ENCODE results near the gene MLPH. TPM values are rescaled to one million over a fixed set of nuclear protein-coding genes. Genes with fewer than 3 reads are reported as not detected.

MLPH gene
- total and polyA plus RNA-seq, 2 of the 13 experiments (the other 11 are each of a cell fraction or from before 2014, with no cell fraction given) = 0.12 TPM; not detected in 1

DNA sequence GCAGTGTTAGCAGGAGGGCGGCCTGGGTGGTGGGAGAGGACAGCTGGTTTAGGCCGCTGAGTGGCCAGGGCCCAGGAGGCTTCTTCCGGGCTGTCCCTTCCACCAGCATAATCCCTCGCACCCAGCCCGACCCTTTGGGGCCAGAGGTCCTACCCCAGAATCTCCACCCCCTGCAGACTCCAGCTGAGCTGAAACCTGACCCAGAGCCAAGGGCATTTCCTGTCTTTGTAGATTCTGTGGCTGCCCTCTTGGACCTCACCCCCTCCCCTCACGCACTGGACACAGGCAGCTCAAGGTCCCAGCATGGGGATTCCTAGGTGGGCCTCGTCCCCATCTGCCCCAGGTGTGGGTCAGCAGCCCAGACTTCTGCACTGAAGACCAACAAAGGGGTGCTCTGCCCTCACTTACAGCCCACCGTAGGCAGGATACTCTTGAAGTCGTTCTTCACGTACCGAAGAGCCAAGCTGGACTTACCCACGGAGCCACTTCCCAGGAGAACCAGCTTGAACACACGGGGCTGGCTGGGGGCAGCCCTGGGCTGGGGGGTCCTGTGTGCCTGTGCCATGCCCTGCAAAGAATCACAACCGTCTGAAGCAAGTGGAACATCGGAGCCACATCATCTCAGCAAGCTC, 98.7 kb downstream of the MLPH start (continued):
- peak; percentile 99 for TF ChIP-seq ZNF747 (CRISPR knock-in tag; IDR thresholded peaks at IDR 0.05; ENCODE audit: borderline replicate concordance)
- peak; percentile 87 for TF ChIP-seq ZNF501 (CRISPR knock-in tag; IDR thresholded peaks at IDR 0.05)
- peak; percentile 82; the same call in 1 of the 2 replicates for TF ChIP-seq FOXO1 (CRISPR knock-in tag; IDR thresholded peaks at IDR 0.05)
- TF ChIP-seq ZNF160 (CRISPR knock-in tag; IDR thresholded peaks at IDR 0.05) = peak; percentile 84
- TF ChIP-seq, protein P1, sequence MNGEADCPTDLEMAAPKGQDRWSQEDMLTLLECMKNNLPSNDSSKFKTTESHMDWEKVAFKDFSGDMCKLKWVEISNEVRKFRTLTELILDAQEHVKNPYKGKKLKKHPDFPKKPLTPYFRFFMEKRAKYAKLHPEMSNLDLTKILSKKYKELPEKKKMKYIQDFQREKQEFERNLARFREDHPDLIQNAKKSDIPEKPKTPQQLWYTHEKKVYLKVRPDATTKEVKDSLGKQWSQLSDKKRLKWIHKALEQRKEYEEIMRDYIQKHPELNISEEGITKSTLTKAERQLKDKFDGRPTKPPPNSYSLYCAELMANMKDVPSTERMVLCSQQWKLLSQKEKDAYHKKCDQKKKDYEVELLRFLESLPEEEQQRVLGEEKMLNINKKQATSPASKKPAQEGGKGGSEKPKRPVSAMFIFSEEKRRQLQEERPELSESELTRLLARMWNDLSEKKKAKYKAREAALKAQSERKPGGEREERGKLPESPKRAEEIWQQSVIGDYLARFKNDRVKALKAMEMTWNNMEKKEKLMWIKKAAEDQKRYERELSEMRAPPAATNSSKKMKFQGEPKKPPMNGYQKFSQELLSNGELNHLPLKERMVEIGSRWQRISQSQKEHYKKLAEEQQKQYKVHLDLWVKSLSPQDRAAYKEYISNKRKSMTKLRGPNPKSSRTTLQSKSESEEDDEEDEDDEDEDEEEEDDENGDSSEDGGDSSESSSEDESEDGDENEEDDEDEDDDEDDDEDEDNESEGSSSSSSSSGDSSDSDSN (CRISPR knock-in tag; IDR thresholded peaks at IDR 0.05) = peak; percentile 81
- TF ChIP-seq, protein P2, sequence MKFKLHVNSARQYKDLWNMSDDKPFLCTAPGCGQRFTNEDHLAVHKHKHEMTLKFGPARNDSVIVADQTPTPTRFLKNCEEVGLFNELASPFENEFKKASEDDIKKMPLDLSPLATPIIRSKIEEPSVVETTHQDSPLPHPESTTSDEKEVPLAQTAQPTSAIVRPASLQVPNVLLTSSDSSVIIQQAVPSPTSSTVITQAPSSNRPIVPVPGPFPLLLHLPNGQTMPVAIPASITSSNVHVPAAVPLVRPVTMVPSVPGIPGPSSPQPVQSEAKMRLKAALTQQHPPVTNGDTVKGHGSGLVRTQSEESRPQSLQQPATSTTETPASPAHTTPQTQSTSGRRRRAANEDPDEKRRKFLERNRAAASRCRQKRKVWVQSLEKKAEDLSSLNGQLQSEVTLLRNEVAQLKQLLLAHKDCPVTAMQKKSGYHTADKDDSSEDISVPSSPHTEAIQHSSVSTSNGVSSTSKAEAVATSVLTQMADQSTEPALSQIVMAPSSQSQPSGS (CRISPR knock-in tag; IDR thresholded peaks at IDR 0.05) = peak; percentile 87; the same call in 1 of the 2 replicates
- TF ChIP-seq, protein P3, sequence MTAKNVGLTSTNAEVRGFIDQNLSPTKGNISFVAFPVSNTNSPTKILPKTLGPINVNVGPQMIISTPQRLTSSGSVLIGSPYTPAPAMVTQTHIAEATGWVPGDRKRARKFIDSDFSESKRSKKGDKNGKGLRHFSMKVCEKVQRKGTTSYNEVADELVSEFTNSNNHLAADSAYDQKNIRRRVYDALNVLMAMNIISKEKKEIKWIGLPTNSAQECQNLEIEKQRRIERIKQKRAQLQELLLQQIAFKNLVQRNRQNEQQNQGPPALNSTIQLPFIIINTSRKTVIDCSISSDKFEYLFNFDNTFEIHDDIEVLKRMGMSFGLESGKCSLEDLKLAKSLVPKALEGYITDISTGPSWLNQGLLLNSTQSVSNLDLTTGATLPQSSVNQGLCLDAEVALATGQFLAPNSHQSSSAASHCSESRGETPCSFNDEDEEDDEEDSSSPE (CRISPR knock-in tag; IDR thresholded peaks at IDR 0.05) = peak; percentile 74
- TF ChIP-seq ZNF768 (CRISPR knock-in tag; IDR thresholded peaks at IDR 0.05) = no peak; the same call in 1 of the 2 replicates
- peak; percentile 54; the same call in 1 of the 2 replicates for TF ChIP-seq NR1H2 (CRISPR knock-in tag; IDR thresholded peaks at IDR 0.05; ENCODE audit: borderline replicate concordance, low read depth)
- TF ChIP-seq NFYB (CRISPR knock-in tag; IDR thresholded peaks at IDR 0.05) = no peak
- TF ChIP-seq ZNF263 (CRISPR knock-in tag; IDR thresholded peaks at IDR 0.05) = peak; percentile 84
- no peak for TF ChIP-seq ZNF256 (CRISPR knock-in tag; conservative IDR thresholded peaks at IDR 0.05)
- TF ChIP-seq HOXD1 (CRISPR knock-in tag; IDR thresholded peaks at IDR 0.05) = peak; percentile 94
- TF ChIP-seq MTA3 (CRISPR knock-in tag; IDR thresholded peaks at IDR 0.05) = no peak
- TF ChIP-seq DNMT1 (CRISPR knock-in tag; IDR thresholded peaks at IDR 0.05) = no peak
- TF ChIP-seq, protein P4, sequence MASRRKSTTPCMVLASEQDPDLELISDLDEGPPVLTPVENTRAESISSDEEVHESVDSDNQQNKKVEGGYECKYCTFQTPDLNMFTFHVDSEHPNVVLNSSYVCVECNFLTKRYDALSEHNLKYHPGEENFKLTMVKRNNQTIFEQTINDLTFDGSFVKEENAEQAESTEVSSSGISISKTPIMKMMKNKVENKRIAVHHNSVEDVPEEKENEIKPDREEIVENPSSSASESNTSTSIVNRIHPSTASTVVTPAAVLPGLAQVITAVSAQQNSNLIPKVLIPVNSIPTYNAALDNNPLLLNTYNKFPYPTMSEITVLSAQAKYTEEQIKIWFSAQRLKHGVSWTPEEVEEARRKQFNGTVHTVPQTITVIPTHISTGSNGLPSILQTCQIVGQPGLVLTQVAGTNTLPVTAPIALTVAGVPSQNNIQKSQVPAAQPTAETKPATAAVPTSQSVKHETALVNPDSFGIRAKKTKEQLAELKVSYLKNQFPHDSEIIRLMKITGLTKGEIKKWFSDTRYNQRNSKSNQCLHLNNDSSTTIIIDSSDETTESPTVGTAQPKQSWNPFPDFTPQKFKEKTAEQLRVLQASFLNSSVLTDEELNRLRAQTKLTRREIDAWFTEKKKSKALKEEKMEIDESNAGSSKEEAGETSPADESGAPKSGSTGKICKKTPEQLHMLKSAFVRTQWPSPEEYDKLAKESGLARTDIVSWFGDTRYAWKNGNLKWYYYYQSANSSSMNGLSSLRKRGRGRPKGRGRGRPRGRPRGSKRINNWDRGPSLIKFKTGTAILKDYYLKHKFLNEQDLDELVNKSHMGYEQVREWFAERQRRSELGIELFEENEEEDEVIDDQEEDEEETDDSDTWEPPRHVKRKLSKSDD (CRISPR knock-in tag; IDR thresholded peaks at IDR 0.05; ENCODE audit: low read depth) = peak; percentile 77
- TF ChIP-seq, protein P5, sequence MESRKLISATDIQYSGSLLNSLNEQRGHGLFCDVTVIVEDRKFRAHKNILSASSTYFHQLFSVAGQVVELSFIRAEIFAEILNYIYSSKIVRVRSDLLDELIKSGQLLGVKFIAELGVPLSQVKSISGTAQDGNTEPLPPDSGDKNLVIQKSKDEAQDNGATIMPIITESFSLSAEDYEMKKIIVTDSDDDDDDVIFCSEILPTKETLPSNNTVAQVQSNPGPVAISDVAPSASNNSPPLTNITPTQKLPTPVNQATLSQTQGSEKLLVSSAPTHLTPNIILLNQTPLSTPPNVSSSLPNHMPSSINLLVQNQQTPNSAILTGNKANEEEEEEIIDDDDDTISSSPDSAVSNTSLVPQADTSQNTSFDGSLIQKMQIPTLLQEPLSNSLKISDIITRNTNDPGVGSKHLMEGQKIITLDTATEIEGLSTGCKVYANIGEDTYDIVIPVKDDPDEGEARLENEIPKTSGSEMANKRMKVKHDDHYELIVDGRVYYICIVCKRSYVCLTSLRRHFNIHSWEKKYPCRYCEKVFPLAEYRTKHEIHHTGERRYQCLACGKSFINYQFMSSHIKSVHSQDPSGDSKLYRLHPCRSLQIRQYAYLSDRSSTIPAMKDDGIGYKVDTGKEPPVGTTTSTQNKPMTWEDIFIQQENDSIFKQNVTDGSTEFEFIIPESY (CRISPR knock-in tag; IDR thresholded peaks at IDR 0.05) = peak; percentile 45; the same call in 1 of the 2 replicates
- TF ChIP-seq SPEN (CRISPR knock-in tag; IDR thresholded peaks at IDR 0.05; ENCODE audit: low read depth) = peak; percentile 95; the same call in 1 of the 2 replicates
